ENCODE measurements around the gene HRH2.
"Not testable (repeated sequence)": the region's sequence is repeated elsewhere in the genome, so short reads cannot be mapped to it uniquely, and the experiment has no call there.

HRH2 gene

GRCh38 chr5:175714479-175715085 lies 56.7 kb downstream of the HRH2 start:
- DNase-seq (ENCODE audit: low spot score): no peak

- no peak for DNase-seq (ENCODE audit: low spot score)
Observed at GRCh38 chr5:175715627-175716522, 58.0 kb downstream of the HRH2 start.

GRCh38 chr5:175717837-175718236 lies 60.0 kb downstream of the HRH2 start:
- no peak for DNase-seq (ENCODE audit: low spot score)

- DNase-seq (ENCODE audit: low spot score): peak; percentile 28
Observed at GRCh38 chr5:175718401-175719108, 60.7 kb downstream of the HRH2 start.

GRCh38 chr5:175719109-175719432 lies 61.2 kb downstream of the HRH2 start:
- not testable (repeated sequence) for DNase-seq (ENCODE audit: low spot score)

GRCh38 chr5:175724314-175725275 lies 66.7 kb downstream of the HRH2 start:
- no peak for DNase-seq (ENCODE audit: low spot score)

- no peak for DNase-seq (ENCODE audit: low spot score)
Observed at GRCh38 chr5:175728316-175728715, 70.4 kb downstream of the HRH2 start.

- no peak for DNase-seq (ENCODE audit: low spot score)
Observed at GRCh38 chr5:175728885-175729828, 71.3 kb downstream of the HRH2 start.

GRCh38 chr5:175729829-175730277 lies 72.0 kb downstream of the HRH2 start:
- DNase-seq (ENCODE audit: low spot score): peak; percentile 59

GRCh38 chr5:175731172-175731571 lies 73.3 kb downstream of the HRH2 start:
- no peak for DNase-seq (ENCODE audit: low spot score)

- DNase-seq (ENCODE audit: low spot score): no peak
Observed at GRCh38 chr5:175731756-175732465, 74.0 kb downstream of the HRH2 start.

- no peak for DNase-seq (ENCODE audit: low spot score)
Observed at GRCh38 chr5:175733017-175733416, 75.1 kb downstream of the HRH2 start.

GRCh38 chr5:175734016-175734415 lies 76.1 kb downstream of the HRH2 start:
- no peak for DNase-seq (ENCODE audit: low spot score)

- no peak for DNase-seq (ENCODE audit: low spot score)
Observed at GRCh38 chr5:175734501-175734900, 76.6 kb downstream of the HRH2 start.

- DNase-seq (ENCODE audit: low spot score): no peak
Observed at GRCh38 chr5:175735701-175736100, 77.8 kb downstream of the HRH2 start.

- no peak for DNase-seq (ENCODE audit: low spot score)
Observed at GRCh38 chr5:175736652-175737051, 78.8 kb downstream of the HRH2 start.

- DNase-seq (ENCODE audit: low spot score): no peak
Observed at GRCh38 chr5:175737481-175737880, 79.6 kb downstream of the HRH2 start.

- no peak for DNase-seq (ENCODE audit: low spot score)
Observed at GRCh38 chr5:175738126-175738525, 80.3 kb downstream of the HRH2 start.

- DNase-seq (ENCODE audit: low spot score): no peak
Observed at GRCh38 chr5:175738602-175739133, 80.8 kb downstream of the HRH2 start.

GRCh38 chr5:175740014-175740413 lies 82.1 kb downstream of the HRH2 start:
- DNase-seq (ENCODE audit: low spot score): no peak

Measured in COLO829 (cell line).